Measurements from ENCODE around the gene MRPL45. TPM values are rescaled to one million over a fixed set of nuclear protein-coding genes. Genes with fewer than 3 reads are reported as not detected.
A peak's percentile ranks its signal among the peaks of the same experiment; 100 is the strongest.

The MRPL45 gene
- total RNA-seq, 1 donor from 2014 or later, result 57.7 TPM

DNA sequence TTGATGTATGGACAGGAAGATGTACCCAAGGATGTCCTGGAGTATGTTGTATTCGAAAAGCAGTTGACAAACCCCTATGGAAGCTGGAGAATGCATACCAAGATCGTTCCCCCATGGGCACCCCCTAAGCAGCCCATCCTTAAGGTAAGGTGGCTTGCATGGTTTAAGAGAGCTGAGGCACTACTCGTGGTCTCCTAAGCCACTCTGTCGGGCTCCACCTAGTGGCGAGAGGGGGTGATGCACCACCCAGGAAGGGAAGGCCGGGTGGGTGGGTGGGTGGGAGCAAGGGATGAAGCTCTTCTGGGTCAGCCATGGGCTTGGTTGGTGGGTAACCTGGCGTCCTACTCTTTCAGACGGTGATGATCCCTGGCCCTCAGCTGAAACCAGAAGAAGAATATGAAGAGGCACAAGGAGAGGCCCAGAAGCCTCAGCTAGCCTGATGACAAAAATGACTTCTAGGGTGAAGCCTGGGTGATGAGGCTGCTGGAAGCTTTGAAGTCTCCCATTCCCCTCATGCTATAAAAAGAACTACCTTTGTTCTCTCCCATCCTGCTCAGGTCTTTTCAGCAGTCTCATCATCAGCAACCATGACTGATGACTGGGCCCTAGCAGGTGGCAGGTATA is 25.3 kb downstream of the MRPL45 start:
- TF ChIP-seq, protein P1, sequence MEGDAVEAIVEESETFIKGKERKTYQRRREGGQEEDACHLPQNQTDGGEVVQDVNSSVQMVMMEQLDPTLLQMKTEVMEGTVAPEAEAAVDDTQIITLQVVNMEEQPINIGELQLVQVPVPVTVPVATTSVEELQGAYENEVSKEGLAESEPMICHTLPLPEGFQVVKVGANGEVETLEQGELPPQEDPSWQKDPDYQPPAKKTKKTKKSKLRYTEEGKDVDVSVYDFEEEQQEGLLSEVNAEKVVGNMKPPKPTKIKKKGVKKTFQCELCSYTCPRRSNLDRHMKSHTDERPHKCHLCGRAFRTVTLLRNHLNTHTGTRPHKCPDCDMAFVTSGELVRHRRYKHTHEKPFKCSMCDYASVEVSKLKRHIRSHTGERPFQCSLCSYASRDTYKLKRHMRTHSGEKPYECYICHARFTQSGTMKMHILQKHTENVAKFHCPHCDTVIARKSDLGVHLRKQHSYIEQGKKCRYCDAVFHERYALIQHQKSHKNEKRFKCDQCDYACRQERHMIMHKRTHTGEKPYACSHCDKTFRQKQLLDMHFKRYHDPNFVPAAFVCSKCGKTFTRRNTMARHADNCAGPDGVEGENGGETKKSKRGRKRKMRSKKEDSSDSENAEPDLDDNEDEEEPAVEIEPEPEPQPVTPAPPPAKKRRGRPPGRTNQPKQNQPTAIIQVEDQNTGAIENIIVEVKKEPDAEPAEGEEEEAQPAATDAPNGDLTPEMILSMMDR (IDR thresholded peaks at IDR 0.05; ENCODE audit: unreplicated experiment), result peak; percentile 63
- peaks cover 6% of the 10 kb centered on the region for H3K27me3 Mint-ChIP-seq (ENCODE audit: unreplicated experiment)

DNA sequence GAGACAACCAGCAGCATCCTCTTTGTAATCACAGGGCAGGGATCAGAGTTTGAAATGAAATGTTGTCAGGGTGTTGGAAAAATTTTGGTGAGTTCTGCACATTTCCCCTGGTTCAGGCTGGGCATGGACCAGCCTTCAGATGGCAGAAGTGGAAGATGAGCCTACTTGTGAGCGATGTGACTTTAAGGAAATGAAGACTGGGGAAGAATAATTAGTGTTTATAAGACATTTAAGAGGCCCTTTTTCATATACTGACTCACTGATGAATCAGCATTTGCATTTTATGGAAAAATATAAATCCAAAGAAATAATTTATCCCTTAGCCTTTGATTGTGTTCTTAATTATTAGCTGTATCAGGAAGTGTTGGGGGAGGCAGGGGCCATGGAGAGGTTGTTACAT is 25.9 kb downstream of the MRPL45 start:
- no peaks in the 10 kb centered on the region for H3K9me3 Mint-ChIP-seq (ENCODE audit: unreplicated experiment)
- no peak overlapping the region for H3K27ac Mint-ChIP-seq (ENCODE audit: unreplicated experiment)
- peaks cover 28% of the 10 kb centered on the region for H3K4me1 Mint-ChIP-seq (ENCODE audit: unreplicated experiment)
- peaks cover 9% of the 10 kb centered on the region for H3K27me3 Mint-ChIP-seq (ENCODE audit: unreplicated experiment)
- TF ChIP-seq, protein P1 (IDR thresholded peaks at IDR 0.05; ENCODE audit: unreplicated experiment), result no peak
- peaks cover 23% of the 10 kb centered on the region for H3K36me3 Mint-ChIP-seq (ENCODE audit: low read depth, unreplicated experiment)
- no peak for DNase-seq (ENCODE audit: low spot score)
- H3K4me3 Mint-ChIP-seq (ENCODE audit: unreplicated experiment), result no peak overlapping the region

More for the DNA sequence above, 25.3 kb downstream of the MRPL45 start:
- peak; percentile 51 for DNase-seq (ENCODE audit: low spot score)
- Mint-ChIP-seq H3K36me3 (ENCODE audit: low read depth, unreplicated experiment) (peaks cover 23% of the 10 kb centered on the region), H3K4me3 (ENCODE audit: unreplicated experiment) (peak overlapping the region; percentile 25), H3K27ac (ENCODE audit: unreplicated experiment) (no peak overlapping the region), H3K9me3 (ENCODE audit: unreplicated experiment) (no peaks in the 10 kb centered on the region), H3K4me1 (ENCODE audit: unreplicated experiment) (peaks cover 22% of the 10 kb centered on the region)

DNA sequence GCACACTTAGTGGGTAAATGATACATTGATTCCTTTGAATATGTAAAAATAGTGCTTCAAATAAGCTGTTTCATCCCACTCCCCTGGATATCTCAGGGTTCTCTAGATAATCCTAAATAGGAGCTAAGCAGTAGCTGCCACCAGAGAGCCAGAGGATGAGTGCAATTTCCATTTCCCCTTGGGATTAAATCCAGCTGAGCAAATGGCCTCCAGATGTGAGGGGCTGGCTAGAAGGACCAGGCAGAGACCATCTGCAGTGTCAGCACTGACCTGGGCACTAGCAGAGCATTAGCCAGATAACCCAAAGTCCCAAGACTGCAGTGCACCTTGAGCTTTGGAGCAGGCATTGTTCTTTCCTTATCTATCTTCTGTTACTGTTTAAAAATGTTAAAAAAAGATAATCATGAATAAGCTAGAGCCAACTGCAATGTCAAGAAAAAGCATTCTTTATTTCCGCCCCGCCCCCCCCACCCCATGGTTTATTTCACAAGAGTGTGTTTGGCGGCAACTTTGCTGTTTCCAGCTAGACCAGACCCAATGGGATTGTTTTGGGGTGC is 27.3 kb downstream of the MRPL45 start:
- Mint-ChIP-seq H3K27me3 (ENCODE audit: unreplicated experiment) (peaks cover 11% of the 10 kb centered on the region), H3K4me1 (ENCODE audit: unreplicated experiment) (peaks cover 41% of the 10 kb centered on the region), H3K9me3 (ENCODE audit: unreplicated experiment) (no peaks in the 10 kb centered on the region), H3K27ac (ENCODE audit: unreplicated experiment) (no peak overlapping the region), H3K4me3 (ENCODE audit: unreplicated experiment) (no peak overlapping the region), H3K36me3 (ENCODE audit: low read depth, unreplicated experiment) (peaks cover 21% of the 10 kb centered on the region)
- TF ChIP-seq, protein P1 (IDR thresholded peaks at IDR 0.05; ENCODE audit: unreplicated experiment), result no peak
- no peak for DNase-seq (ENCODE audit: low spot score)

DNA sequence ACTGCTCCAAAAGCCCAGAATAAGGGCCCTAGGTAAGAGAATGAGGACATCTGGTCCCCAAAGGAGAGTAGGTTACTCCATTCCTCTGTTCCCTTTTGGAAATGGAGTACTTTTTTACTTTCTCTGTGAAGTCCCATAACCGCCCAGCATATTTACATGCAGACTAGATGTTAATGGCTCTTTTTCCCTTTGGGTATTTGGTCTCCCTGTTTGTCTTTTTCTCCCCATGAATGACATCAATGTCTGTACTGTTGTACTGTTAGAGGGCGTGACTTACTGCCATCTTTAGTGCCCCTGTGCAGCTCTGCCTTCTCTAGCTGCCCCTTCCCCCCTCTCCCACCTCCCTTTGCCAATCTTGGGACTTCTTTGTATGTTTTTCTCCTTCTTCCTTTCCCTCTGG is 27.8 kb downstream of the MRPL45 start:
- peak overlapping the region; percentile 26 for H3K27ac Mint-ChIP-seq (ENCODE audit: unreplicated experiment)
- no peaks in the 10 kb centered on the region for H3K9me3 Mint-ChIP-seq (ENCODE audit: unreplicated experiment)
- no peak for DNase-seq (ENCODE audit: low spot score)
- H3K36me3 Mint-ChIP-seq (ENCODE audit: low read depth, unreplicated experiment), result peaks cover 21% of the 10 kb centered on the region
- peaks cover 47% of the 10 kb centered on the region for H3K4me1 Mint-ChIP-seq (ENCODE audit: unreplicated experiment)
- peaks cover 13% of the 10 kb centered on the region for H3K27me3 Mint-ChIP-seq (ENCODE audit: unreplicated experiment)
- TF ChIP-seq, protein P1 (IDR thresholded peaks at IDR 0.05; ENCODE audit: unreplicated experiment), result no peak
- no peak overlapping the region for H3K4me3 Mint-ChIP-seq (ENCODE audit: unreplicated experiment)

DNA sequence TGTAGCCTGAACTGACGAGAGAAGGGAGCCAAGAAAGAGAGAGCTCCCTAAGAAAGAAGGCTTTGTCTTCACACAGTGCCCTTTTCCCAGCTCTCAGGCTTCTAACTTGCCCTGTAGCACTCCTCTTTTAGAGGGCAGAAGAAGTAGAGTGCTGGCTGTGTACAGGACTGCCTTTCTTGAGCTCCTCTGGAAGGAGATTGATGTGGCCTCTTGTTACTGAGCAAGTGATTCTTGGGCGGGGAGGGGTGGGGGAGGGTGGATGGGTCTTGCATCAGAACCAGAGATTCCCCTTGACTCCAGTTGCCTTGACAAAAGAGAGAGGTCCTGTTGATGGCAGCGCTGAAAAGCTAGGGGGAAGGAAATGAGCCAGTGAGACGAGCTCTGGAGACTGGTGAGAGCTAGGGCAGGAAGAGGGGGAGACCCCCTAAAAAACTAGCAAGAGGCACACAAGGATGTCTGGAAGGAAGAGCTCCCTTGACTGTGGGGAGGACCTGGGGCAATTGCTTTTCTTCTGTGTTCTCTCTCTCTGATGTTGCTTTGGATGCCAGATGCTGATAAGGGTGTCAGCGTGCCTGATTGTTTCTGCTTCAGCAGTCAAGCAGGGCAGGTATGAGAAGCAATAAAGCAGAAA is 28.4 kb downstream of the MRPL45 start:
- Mint-ChIP-seq H3K27me3 (ENCODE audit: unreplicated experiment) (peaks cover 11% of the 10 kb centered on the region), H3K9me3 (ENCODE audit: unreplicated experiment) (no peaks in the 10 kb centered on the region), H3K27ac (ENCODE audit: unreplicated experiment) (peak overlapping the region; percentile 32), H3K4me3 (ENCODE audit: unreplicated experiment) (no peak overlapping the region), H3K36me3 (ENCODE audit: low read depth, unreplicated experiment) (peaks cover 17% of the 10 kb centered on the region), H3K4me1 (ENCODE audit: unreplicated experiment) (peaks cover 52% of the 10 kb centered on the region)
- TF ChIP-seq, protein P1 (IDR thresholded peaks at IDR 0.05; ENCODE audit: unreplicated experiment), result no peak
- no peak for DNase-seq (ENCODE audit: low spot score)

Measured in endothelial cell (in vitro differentiated cells).